Activated naive CD4-positive, alpha-beta T cell treated with anti-CD3 and anti-CD28 coated beads, Interleukin-2, amount 50 U/mL, for 72 hours (primary cell): ENCODE data around the gene IQGAP3. TPM values are rescaled to one million over a fixed set of nuclear protein-coding genes. Genes with fewer than 3 reads are reported as not detected.

ENCODE experiments used
- ATAC-seq, 2 donors: fragments of 150-1000 bp; cut with Tn5 transposase; 2 replicates each; pipeline ENCODE4 v1.10.0; 2021; ENCODE audit warnings: mild to moderate bottlenecking in 2 of 2, moderate library complexity in 2 of 2
- DNase-seq, 2 donors: peaks; one replicate each; pipeline ENCODE4 v3.0.0; 2021 to 2022; ENCODE audit warnings: low spot score in 2 of 2
- H3K27ac Mint-ChIP-seq, 2 donors: one replicate each; pipeline ENCODE4 v1.8.0; 2022; ENCODE audit warnings: mild to moderate bottlenecking in 2 of 2, mixed read lengths in 2 of 2
- H3K36me3 Mint-ChIP-seq, 2 donors: one replicate each; pipeline ENCODE4 v1.8.0; 2022; ENCODE audit warnings: mixed read lengths in 2 of 2
- H3K9me3 Mint-ChIP-seq, 2 donors: one replicate each; pipeline ENCODE4 v1.8.0; 2022; ENCODE audit warnings: mixed read lengths in 2 of 2
- total RNA-seq, 2 donors: library from RNA; stranded (reverse); gene quantifications; one replicate each; pipeline ENCODE4 v1.2.3, GENCODE V29; 2022

IQGAP3 gene
- total RNA-seq, 2 donors from 2014 or later = 5.1 to 30.5 TPM

GRCh38 chr1:156586323-156586722 lies 14.0 kb upstream of the IQGAP3 start:
- H3K27ac Mint-ChIP-seq = no peak overlapping the region
- DNase-seq (no peak), ATAC-seq (no peak)
- H3K36me3 Mint-ChIP-seq = peaks cover 4 to 6% of the 10 kb centered on the region in 2 donors
- H3K9me3 Mint-ChIP-seq = no peaks in the 10 kb centered on the region

- no peak for DNase-seq
- H3K36me3 Mint-ChIP-seq = peaks cover 4 to 6% of the 10 kb centered on the region in 2 donors
- ATAC-seq = peak in 1 of 2 donors; percentile 47
- H3K27ac Mint-ChIP-seq = no peak overlapping the region
- no peaks in the 10 kb centered on the region for H3K9me3 Mint-ChIP-seq
Measured at GRCh38 chr1:156584813-156585212, 12.4 kb upstream of the IQGAP3 start.

- H3K36me3 Mint-ChIP-seq = peaks cover 4 to 6% of the 10 kb centered on the region in 2 donors
- DNase-seq (peak; percentile 61 to 79), ATAC-seq (peak; percentile 41 to 49)
- peak overlapping the region in 1 of 2 donors; percentile 52 for H3K27ac Mint-ChIP-seq
- H3K9me3 Mint-ChIP-seq = no peaks in the 10 kb centered on the region
Measured at GRCh38 chr1:156583821-156584622, 11.7 kb upstream of the IQGAP3 start.

- ATAC-seq = peak; percentile 52 to 56
- H3K36me3 Mint-ChIP-seq = peaks cover 4 to 6% of the 10 kb centered on the region in 2 donors
- peak overlapping the region; percentile 84 to 98 for H3K27ac Mint-ChIP-seq
- peak in 1 of 2 donors; percentile 59 for DNase-seq
- H3K9me3 Mint-ChIP-seq = no peaks in the 10 kb centered on the region
Measured at GRCh38 chr1:156582388-156583017, 10.1 kb upstream of the IQGAP3 start.

DNA sequence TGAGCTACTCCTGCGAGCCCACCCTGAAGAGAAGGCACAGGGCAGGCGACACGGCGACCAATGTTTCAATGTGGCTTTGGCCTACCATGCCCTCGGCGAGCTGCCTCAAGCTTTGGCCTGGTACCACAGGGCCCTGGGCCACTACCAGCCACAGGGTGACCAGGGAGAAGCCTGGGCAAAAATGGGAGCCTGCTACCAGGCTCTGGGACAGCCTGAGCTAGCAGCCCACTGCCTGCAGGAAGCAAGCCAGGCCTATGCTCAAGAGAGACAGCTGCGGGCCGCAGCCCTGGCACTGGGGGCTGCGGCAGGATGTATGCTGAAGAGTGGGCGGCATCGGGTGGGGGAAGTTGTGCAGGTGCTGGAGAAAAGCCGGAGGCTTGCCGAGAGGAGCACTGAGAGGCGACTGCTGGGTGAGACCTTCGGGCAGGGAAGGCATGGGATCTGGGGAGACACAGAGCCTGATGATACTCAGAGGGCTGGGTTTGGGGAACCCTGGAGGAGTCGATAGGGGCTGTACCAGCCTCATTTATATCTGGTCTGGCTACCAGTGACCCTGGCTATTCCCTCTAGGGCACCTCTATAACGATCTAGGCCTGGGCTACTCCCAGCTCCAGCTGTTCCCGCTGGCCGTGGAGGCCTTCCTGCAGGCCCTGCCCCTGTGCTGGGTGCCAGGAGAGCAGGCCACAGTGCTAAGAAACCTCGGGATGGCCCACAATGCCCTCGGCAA lies 9.5 kb upstream of the IQGAP3 start:
- Mint-ChIP-seq H3K36me3 (peaks cover 4 to 6% of the 10 kb centered on the region in 2 donors), H3K27ac (peak overlapping the region; percentile 84 to 98), H3K9me3 (no peaks in the 10 kb centered on the region)
- ATAC-seq (peak; percentile 50 to 64), DNase-seq (no peak)

DNA sequence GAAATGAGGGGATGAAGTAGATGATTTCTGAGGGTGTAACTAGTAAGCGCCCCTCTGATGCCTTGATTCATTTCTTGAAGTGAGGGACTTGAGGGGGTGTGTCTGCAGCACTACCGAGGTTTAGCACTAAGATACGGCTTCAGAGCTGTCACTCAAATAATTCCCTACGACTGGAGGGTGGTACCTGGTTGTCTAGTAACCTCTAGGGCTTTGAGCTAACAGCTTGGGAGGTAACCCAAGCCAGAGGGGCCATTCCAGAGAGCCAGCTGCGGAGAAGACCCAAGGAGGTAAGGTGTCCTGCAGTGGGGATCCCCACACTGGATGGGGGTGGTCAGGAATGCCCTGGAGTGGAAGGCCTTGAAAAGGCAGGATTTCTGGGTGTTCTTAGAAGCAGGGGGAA lies 7.1 kb upstream of the IQGAP3 start, which contains the start of gene TTC24:
TTC24 (plus strand) TSS at position 252 of the 400 bp plus-strand sequence. CDS start 1,642 bp downstream, outside the sequence.
- peaks cover 4 to 6% of the 10 kb centered on the region in 2 donors for H3K36me3 Mint-ChIP-seq
- ATAC-seq (no peak), DNase-seq (no peak)
- H3K27ac Mint-ChIP-seq = no peak within 1 kb of the TSS
- H3K9me3 Mint-ChIP-seq = no peaks in the 10 kb centered on the region

DNA sequence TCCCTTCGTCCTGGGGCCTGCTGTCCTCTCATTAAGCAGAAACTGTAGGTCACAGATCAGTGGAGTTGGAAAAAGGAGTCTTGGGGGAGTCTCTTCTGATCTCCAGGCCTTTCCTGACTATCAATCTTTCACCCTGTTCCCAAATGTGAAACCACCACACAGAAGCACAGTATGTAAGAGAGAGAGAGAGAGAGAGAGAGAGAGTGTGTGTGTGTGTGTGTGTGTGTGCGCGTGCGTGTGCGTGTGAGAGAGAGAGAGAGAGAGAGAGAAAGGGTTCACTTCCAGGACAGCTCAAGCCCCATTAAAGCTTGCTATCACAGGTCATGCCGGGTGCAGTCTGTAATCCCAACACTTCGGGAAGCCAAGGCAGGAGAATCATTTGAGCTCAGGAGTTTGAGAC lies 5.7 kb upstream of the IQGAP3 start:
- Mint-ChIP-seq H3K27ac (no peak overlapping the region), H3K36me3 (peaks cover 6% of the 10 kb centered on the region in 2 donors), H3K9me3 (no peaks in the 10 kb centered on the region)
- DNase-seq (no peak), ATAC-seq (no peak)

- DNase-seq (no peak), ATAC-seq (no peak)
- Mint-ChIP-seq H3K27ac (no peak overlapping the region), H3K36me3 (peaks cover 6 to 11% of the 10 kb centered on the region in 2 donors), H3K9me3 (no peaks in the 10 kb centered on the region)
Measured at GRCh38 chr1:156577550-156577949, 5.2 kb upstream of the IQGAP3 start.

- DNase-seq = no peak
- H3K36me3 Mint-ChIP-seq = peaks cover 12 to 16% of the 10 kb centered on the region in 2 donors
- ATAC-seq = no peak
- no peaks in the 10 kb centered on the region for H3K9me3 Mint-ChIP-seq
- no peak overlapping the region for H3K27ac Mint-ChIP-seq
Measured at GRCh38 chr1:156574039-156574633, 1.8 kb upstream of the IQGAP3 start.

- peak overlapping the region; percentile 73 to 83 for H3K27ac Mint-ChIP-seq
- no peaks in the 10 kb centered on the region for H3K9me3 Mint-ChIP-seq
- DNase-seq (no peak), ATAC-seq (peak in 1 of 2 donors; percentile 10)
- H3K36me3 Mint-ChIP-seq = peaks cover 12 to 16% of the 10 kb centered on the region in 2 donors
Measured at GRCh38 chr1:156572663-156573018, 276 bp upstream of the IQGAP3 start.

- DNase-seq (no peak), ATAC-seq (peak; percentile 32 to 42)
- Mint-ChIP-seq H3K27ac (no peak overlapping the region), H3K9me3 (no peaks in the 10 kb centered on the region), H3K36me3 (peaks cover 12 to 16% of the 10 kb centered on the region in 2 donors)
Measured at GRCh38 chr1:156571261-156571852, 1.0 kb downstream of the IQGAP3 start.

DNA sequence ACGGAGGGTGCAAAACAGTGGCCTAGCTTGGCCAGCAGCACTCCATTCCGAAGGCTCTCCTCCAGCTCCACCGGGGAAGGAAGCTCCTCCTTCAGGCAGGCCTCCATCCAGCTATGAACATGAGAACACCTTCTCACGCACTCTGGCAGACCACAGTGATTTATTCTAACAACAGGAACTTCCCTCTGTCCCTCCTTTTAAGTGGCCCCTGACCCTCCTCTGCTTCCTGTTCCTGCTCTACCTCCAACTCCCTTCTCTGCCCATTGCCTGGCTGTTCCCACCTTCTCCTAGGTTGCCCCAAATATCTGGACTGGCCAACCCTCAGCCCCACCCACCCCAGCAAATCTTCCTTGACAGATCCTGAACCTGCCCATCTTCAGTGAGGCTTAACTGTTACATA lies 5.9 kb downstream of the IQGAP3 start:
- Mint-ChIP-seq H3K9me3 (no peaks in the 10 kb centered on the region), H3K36me3 (peaks cover 0 to 11% of the 10 kb centered on the region in 2 donors), H3K27ac (no peak overlapping the region)
- no peak for ATAC-seq
- DNase-seq = no peak

DNA sequence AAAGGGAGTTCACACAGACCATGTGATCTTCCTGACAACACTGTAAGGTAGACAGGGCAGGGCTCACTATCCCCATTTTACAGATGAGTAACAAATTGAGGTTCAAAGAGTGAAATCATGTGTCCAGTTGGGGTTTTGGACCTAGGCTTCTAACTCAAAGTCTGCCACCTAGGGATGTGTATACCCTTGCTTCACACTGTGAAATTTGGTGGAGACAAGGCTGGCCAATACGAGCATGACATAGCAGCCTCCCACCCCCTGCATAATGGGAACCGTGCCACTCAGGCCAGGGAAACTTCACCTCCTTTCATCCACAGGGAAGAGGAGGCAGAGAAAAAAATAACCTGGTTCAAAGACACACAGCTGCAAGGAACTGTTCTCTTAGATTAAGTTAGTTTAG lies 6.8 kb downstream of the IQGAP3 start:
- DNase-seq = no peak
- ATAC-seq = peak in 1 of 2 donors; percentile 45
- H3K27ac Mint-ChIP-seq = no peak overlapping the region
- no peaks in the 10 kb centered on the region for H3K9me3 Mint-ChIP-seq
- H3K36me3 Mint-ChIP-seq = peaks cover 0 to 11% of the 10 kb centered on the region in 2 donors

DNA sequence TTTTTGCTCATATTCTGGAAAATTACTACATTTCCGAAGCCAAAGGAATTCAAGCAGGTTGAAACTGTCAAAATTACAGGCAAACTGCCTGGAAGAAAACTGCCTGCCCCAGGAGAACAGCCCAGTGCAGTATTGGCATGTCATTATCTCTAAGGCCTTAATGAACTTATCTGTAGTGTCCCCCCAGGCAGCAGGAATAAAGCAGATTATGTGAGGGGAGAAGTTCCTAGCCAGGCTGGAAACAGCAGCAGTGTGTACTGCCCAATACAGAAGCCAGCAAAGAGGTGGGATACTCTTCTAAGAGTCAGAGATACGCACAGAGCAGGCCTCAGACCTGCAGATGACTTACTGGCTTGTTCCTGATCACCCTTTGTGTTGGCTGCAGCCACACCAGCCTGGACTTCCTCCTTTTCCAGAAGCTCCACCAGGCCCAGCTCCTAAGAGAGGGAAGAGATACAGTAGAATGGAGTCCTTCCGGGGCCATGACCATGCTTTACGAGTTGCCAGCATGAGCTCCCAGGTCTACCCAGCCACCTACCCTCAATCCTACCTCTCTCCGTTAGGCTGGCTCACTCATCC lies 11.7 kb downstream of the IQGAP3 start:
- H3K9me3 Mint-ChIP-seq = no peaks in the 10 kb centered on the region
- H3K36me3 Mint-ChIP-seq = peaks cover 0 to 11% of the 10 kb centered on the region in 2 donors
- ATAC-seq (no peak), DNase-seq (no peak)
- H3K27ac Mint-ChIP-seq = no peak overlapping the region

GRCh38 chr1:156559797-156560385 lies 12.5 kb downstream of the IQGAP3 start:
- Mint-ChIP-seq H3K27ac (peak overlapping the region; percentile 10 to 13), H3K36me3 (peaks cover 0 to 11% of the 10 kb centered on the region in 2 donors), H3K9me3 (no peaks in the 10 kb centered on the region)
- ATAC-seq (no peak), DNase-seq (no peak)
